Adrenal gland (tissue), 5 donors: ENCODE measurements around the gene PRDM10.

Experiments used
- CTCF ChIP-seq, 6 experiments: fragments of 450-650 bp in 4 of 6; fragments of 200-600 bp in 2 of 6; sonication (generic) in 1 of 6; IDR thresholded peaks; 1 replicate in 5 of 6; 2 replicates in 1 of 6; pipeline versions ENCODE4 v1.5.1 to v1.8.0; 2016 to 2021; ENCODE audit warnings: antibody characterized with exemption in 6 of 6, mild to moderate bottlenecking in 2 of 6, moderate library complexity in 1 of 6
- POLR2A ChIP-seq, 2 donors: fragments of 450-650 bp; IDR thresholded peaks; one replicate each; pipeline ENCODE4 v1.6.1; 2017; ENCODE audit warnings: antibody characterized with exemption in 2 of 2, mild to moderate bottlenecking in 2 of 2, moderate library complexity in 1 of 2
- donor health status: DM: no; HTN: no; CAD: no.

DNA sequence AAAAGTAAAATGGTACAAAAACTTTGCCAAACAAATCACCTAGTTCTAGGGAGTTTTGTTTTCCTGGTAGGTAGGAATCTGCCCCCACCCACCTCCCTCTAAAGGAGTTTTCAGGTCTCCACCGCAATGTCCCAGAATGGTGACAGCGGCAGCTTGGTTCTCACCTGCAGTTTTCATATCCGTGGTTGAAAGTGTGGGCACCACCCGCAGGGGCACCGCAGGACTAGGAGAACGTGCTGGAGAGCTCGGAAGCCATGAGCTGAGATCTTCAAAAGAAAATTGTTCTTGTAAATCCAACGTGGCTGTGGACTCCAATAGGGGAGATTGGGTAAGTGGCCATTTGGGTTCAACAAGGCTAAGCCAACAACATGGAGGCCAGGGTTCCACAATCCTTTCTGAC is 118.1 kb downstream of the PRDM10 start:
- no peak for TF ChIP-seq CTCF (IDR thresholded peaks at IDR 0.05)
- TF ChIP-seq POLR2A (IDR thresholded peaks at IDR 0.05), result no peak
